Sigmoid colon (tissue), 4 donors: ENCODE measurements around the gene CDK19.
A peak's percentile ranks its signal among the peaks of the same experiment; 100 is the strongest.

Experiments used
- EP300 ChIP-seq, 4 donors: sonication (generic); formaldehyde crosslinking; IDR thresholded peaks; one replicate each; pipeline ENCODE4 v1.6.1; 2017; ENCODE audit warnings: antibody characterized with exemption in 4 of 4
- POLR2AphosphoS5 ChIP-seq, 4 donors: sonication (generic); formaldehyde crosslinking; IDR thresholded peaks; one replicate each; pipeline ENCODE4 v1.6.1; 2017; ENCODE audit warnings: antibody characterized with exemption in 4 of 4
- TF ChIP-seq, protein P1 (sequence below), 4 experiments: fragments of 450-650 bp in 3 of 4; fragments of 200-600 bp in 1 of 4; IDR thresholded peaks; one replicate each; pipeline ENCODE4 v1.5.1; 2016 to 2019; ENCODE audit warnings: antibody characterized with exemption in 4 of 4, mild to moderate bottlenecking in 3 of 4, moderate library complexity in 2 of 4

DNA sequence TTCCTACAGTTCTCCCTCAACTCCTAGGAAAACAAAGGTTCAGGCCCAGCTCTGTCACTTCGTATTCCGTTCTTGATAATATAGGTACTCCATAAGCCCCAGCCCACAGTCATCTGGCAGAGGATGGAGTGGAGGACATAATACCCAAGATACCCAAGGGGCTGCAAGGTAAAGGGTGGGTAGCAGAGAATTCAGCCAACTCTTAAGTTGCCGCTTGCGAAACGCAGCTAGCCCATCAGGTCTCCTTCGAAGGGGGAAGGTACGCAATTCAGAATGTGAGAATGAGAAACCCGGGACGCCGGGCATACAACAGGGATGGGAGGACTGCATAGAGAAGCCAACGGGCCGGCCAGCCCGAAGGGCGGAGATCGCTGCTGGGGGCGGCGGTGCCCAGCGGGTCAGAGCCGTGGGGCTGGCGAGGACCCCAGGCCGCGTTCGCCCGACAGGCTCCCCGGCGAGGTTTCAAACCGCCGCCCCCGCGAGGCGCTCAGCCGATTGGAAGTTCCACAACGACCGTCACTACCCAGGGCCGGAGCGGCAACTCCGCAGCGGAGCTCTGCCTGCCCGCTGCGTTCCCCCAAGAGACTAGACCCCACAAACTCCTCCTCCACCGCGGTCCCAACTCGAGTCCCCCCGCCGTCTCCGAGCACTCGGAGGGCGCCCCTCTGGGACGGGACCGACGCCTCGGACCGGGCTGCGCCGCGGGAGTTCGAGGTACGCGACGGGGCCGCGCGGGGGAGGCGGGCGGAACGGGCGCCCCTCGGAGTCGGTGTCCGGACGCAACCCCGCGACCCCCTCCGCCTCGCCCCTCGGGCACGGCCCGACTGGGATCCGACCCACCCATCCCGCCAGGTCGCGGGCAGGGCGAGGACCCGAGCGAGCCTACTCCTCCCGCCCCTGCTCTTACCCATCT is 911 bp downstream of the CDK19 start:
- TF ChIP-seq, protein P1, sequence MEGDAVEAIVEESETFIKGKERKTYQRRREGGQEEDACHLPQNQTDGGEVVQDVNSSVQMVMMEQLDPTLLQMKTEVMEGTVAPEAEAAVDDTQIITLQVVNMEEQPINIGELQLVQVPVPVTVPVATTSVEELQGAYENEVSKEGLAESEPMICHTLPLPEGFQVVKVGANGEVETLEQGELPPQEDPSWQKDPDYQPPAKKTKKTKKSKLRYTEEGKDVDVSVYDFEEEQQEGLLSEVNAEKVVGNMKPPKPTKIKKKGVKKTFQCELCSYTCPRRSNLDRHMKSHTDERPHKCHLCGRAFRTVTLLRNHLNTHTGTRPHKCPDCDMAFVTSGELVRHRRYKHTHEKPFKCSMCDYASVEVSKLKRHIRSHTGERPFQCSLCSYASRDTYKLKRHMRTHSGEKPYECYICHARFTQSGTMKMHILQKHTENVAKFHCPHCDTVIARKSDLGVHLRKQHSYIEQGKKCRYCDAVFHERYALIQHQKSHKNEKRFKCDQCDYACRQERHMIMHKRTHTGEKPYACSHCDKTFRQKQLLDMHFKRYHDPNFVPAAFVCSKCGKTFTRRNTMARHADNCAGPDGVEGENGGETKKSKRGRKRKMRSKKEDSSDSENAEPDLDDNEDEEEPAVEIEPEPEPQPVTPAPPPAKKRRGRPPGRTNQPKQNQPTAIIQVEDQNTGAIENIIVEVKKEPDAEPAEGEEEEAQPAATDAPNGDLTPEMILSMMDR (IDR thresholded peaks at IDR 0.05) = no peak
- TF ChIP-seq EP300 (IDR thresholded peaks at IDR 0.05) = no peak
- peak in 3 of 4 donors; percentile 42 to 78 (median 50) for TF ChIP-seq POLR2AphosphoS5 (IDR thresholded peaks at IDR 0.05)
